CD4-positive, CD25-positive, alpha-beta regulatory T cell (primary cell): ENCODE measurements around the gene SMAD3. TPM values are rescaled to one million over a fixed set of nuclear protein-coding genes. Genes with fewer than 3 reads are reported as not detected.

Source experiments
- ATAC-seq, 2 donors: fragments of 150-1000 bp; cut with Tn5 transposase; one replicate each; pipeline ENCODE4 v1.10.0; 2021; ENCODE audit warnings: low read depth in 2 of 2, moderate number of reproducible peaks in 2 of 2, moderate library complexity in 1 of 2
- DNase-seq, 3 donors: peaks; one replicate each; pipeline versions ENCODE4 v3.0.0 to v3.0.0-alpha.2; 2012 to 2022; ENCODE audit warnings: mixed read lengths in 1 of 3
- H3K27ac ChIP-seq: one replicate; pipeline ENCODE4 v1.7.0; 2013; ENCODE audit warnings: mild to moderate bottlenecking, low read length; ENCODE audit not compliant: insufficient read depth, poor library complexity, severe bottlenecking
- H3K27me3 ChIP-seq: one replicate; pipeline ENCODE4 v1.7.0; 2013; ENCODE audit warnings: low read length; ENCODE audit not compliant: control insufficient read depth, insufficient read depth
- H3K36me3 ChIP-seq: one replicate; pipeline ENCODE4 v1.7.0; 2013; ENCODE audit warnings: mild to moderate bottlenecking, low read length, moderate library complexity; ENCODE audit not compliant: control insufficient read depth, insufficient read depth
- H3K4me1 ChIP-seq: 2 replicates; pipeline ENCODE4 v1.7.0; 2013; ENCODE audit warnings: mild to moderate bottlenecking, low read length; ENCODE audit not compliant: insufficient read depth, control insufficient read depth, poor library complexity, severe bottlenecking
- H3K4me3 ChIP-seq: one replicate; pipeline ENCODE4 v1.7.0; 2013; ENCODE audit warnings: low read depth, mild to moderate bottlenecking, low read length, moderate library complexity
- H3K9me3 ChIP-seq, 2 experiments: 1 replicate in 1 of 2; 2 replicates in 1 of 2; pipeline ENCODE4 v1.7.0; 2013; ENCODE audit warnings: low read length in 2 of 2, mild to moderate bottlenecking in 1 of 2, moderate library complexity in 1 of 2; ENCODE audit not compliant: control insufficient read depth in 2 of 2
- H3K27ac Mint-ChIP-seq, 3 donors: one replicate each; pipeline ENCODE4 v1.8.0; 2020 to 2022; ENCODE audit warnings: mild to moderate bottlenecking in 3 of 3, mixed read lengths in 3 of 3, moderate library complexity in 2 of 3
- H3K27me3 Mint-ChIP-seq: one replicate; pipeline ENCODE4 v1.8.0; 2022; ENCODE audit warnings: mild to moderate bottlenecking, mixed read lengths
- H3K36me3 Mint-ChIP-seq: one replicate; pipeline ENCODE4 v1.8.0; 2020; ENCODE audit warnings: mixed read lengths
- H3K4me1 Mint-ChIP-seq, 4 donors: one replicate each; pipeline ENCODE4 v1.8.0; 2020 to 2022; ENCODE audit warnings: mixed read lengths in 4 of 4, mild to moderate bottlenecking in 1 of 4
- H3K4me3 Mint-ChIP-seq, 4 donors: one replicate each; pipeline ENCODE4 v1.8.0; 2020 to 2022; ENCODE audit warnings: mild to moderate bottlenecking in 4 of 4, mixed read lengths in 4 of 4, moderate library complexity in 3 of 4
- H3K9me3 Mint-ChIP-seq, 7 donors: one replicate each; pipeline ENCODE4 v1.8.0; 2020 to 2022; ENCODE audit warnings: mixed read lengths in 7 of 7, mild to moderate bottlenecking in 3 of 7, moderate library complexity in 2 of 7
- polyA plus RNA-seq, 4 donors: library from polyadenylated mRNA; unstranded; fragments of 300-500 nt; fragmentation: Illumina TruSeq; gene quantifications; one replicate each; pipeline ENCODE4 v1.2.3, GENCODE V29; 2021
- total RNA-seq: library from RNA; stranded (reverse); gene quantifications from one replicate; pipeline ENCODE4 v1.2.3, GENCODE V29; 2022

SMAD3 gene
- total and polyA plus RNA-seq, 5 donors from 2014 or later: 12.0 to 76.6 (median 14.7) TPM

DNA sequence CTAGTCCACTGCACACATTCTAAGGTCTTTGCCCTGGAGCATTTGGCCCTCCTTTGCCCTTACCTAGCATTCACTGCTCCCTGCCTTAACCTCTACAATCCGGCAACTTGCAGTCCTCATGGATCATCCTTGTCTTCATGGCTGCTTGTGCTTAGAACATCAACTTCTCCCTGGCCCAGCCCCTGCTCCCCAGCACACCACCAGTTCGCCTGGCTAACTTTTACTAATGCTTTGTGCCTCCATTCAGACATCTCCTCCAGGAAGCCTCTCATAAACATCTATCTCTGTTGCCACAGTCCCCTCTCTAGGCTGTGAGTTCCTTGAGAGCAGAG, 131.9 kb downstream of the SMAD3 start:
- peaks cover 20% of the 10 kb centered on the region for H3K36me3 ChIP-seq
- peak overlapping the region in 1 of 4 donors; percentile 24 for H3K4me3 Mint-ChIP-seq
- H3K4me3 ChIP-seq: no peak overlapping the region
- H3K27me3 Mint-ChIP-seq: no peaks in the 10 kb centered on the region
- peaks cover 0 to 1% (median 0%) of the 10 kb centered on the region in 7 donors for H3K9me3 Mint-ChIP-seq
- ATAC-seq (no peak), DNase-seq (no peak)
- H3K4me1 ChIP-seq: peaks cover 5% of the 10 kb centered on the region
- H3K27ac Mint-ChIP-seq: peak overlapping the region in 2 of 3 donors; percentile 77 to 89
- no peak overlapping the region for H3K27ac ChIP-seq
- peaks cover 11 to 30% (median 24%) of the 10 kb centered on the region in 4 donors for H3K4me1 Mint-ChIP-seq
- H3K27me3 ChIP-seq: no peaks in the 10 kb centered on the region
- H3K9me3 ChIP-seq: no peaks in the 10 kb centered on the region
- H3K36me3 Mint-ChIP-seq: peaks cover 40% of the 10 kb centered on the region

DNA sequence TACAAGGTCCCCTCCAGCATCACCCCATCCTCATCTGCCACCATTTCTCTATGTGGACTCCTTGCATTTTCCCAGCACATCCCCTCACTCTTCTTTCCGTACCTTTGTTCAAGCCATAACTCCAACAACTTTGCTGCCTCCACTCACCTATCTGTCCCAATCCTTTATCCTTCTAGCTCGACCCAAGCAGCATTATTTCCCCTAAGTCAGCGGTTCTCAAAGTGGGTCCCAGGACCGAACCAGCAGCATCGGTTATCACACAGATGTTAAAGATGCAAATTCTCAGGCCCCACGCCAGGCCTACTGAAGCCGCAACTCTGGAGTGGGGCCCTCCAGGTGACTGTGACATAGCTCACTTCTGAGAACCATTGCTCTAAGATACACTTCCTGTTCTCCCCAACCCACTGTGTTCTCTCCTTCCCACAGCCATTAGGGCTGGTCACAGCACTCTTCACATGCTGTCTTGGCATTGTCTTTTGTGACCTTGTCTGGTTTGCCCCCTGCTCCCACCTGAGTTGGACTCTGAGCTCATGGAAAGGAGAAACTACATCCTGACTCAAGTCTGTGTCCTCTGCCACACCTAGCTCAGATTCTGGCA, 132.9 kb downstream of the SMAD3 start:
- peak overlapping the region; percentile 66 to 89 (median 79) for H3K27ac Mint-ChIP-seq
- Histone ChIP-seq H3K36me3 (peaks cover 24% of the 10 kb centered on the region), H3K4me1 (peaks cover 5% of the 10 kb centered on the region), H3K27me3 (no peaks in the 10 kb centered on the region), H3K4me3 (no peak overlapping the region), H3K9me3 (no peaks in the 10 kb centered on the region), H3K27ac (no peak overlapping the region)
- DNase-seq (peak in 1 of 3 donors; percentile 61), ATAC-seq (peak; percentile 82)
- peaks cover 41% of the 10 kb centered on the region for H3K36me3 Mint-ChIP-seq
- H3K27me3 Mint-ChIP-seq: no peaks in the 10 kb centered on the region
- H3K9me3 Mint-ChIP-seq: peaks cover 0 to 1% (median 0%) of the 10 kb centered on the region in 7 donors
- peak overlapping the region in 3 of 4 donors; percentile 18 to 53 (median 39) for H3K4me3 Mint-ChIP-seq
- peaks cover 11 to 30% (median 23%) of the 10 kb centered on the region in 4 donors for H3K4me1 Mint-ChIP-seq

DNA sequence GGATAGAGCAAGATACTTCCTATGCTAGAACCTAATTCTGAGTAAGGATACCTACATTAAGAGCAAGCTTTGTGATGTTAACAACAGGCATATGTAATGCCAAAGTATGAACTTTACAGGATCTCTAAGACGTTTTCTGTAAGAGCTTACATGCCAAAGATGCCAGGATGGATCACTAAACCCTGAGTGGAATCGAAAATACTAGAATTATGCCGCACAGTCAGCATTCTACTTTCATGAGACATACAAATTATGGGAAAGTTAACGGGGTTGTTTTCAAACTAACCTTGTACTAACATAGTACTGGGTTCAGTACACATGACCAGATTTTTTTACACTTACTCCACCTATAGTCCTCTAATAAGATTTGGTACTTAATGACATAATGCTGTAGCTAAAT, 134.0 kb downstream of the SMAD3 start:
- no peaks in the 10 kb centered on the region for H3K27me3 ChIP-seq
- H3K9me3 ChIP-seq: no peaks in the 10 kb centered on the region
- peaks cover 5% of the 10 kb centered on the region for H3K4me1 ChIP-seq
- no peak overlapping the region for H3K27ac ChIP-seq
- H3K36me3 Mint-ChIP-seq: peaks cover 42% of the 10 kb centered on the region
- peaks cover 25% of the 10 kb centered on the region for H3K36me3 ChIP-seq
- DNase-seq: no peak
- H3K27ac Mint-ChIP-seq: peak overlapping the region in 1 of 3 donors; percentile 36
- no peak overlapping the region for H3K4me3 ChIP-seq
- ATAC-seq: no peak
- H3K4me3 Mint-ChIP-seq: no peak overlapping the region
- no peaks in the 10 kb centered on the region for H3K27me3 Mint-ChIP-seq
- H3K4me1 Mint-ChIP-seq: peaks cover 11 to 30% (median 23%) of the 10 kb centered on the region in 4 donors
- peaks cover 0 to 1% (median 0%) of the 10 kb centered on the region in 7 donors for H3K9me3 Mint-ChIP-seq

DNA sequence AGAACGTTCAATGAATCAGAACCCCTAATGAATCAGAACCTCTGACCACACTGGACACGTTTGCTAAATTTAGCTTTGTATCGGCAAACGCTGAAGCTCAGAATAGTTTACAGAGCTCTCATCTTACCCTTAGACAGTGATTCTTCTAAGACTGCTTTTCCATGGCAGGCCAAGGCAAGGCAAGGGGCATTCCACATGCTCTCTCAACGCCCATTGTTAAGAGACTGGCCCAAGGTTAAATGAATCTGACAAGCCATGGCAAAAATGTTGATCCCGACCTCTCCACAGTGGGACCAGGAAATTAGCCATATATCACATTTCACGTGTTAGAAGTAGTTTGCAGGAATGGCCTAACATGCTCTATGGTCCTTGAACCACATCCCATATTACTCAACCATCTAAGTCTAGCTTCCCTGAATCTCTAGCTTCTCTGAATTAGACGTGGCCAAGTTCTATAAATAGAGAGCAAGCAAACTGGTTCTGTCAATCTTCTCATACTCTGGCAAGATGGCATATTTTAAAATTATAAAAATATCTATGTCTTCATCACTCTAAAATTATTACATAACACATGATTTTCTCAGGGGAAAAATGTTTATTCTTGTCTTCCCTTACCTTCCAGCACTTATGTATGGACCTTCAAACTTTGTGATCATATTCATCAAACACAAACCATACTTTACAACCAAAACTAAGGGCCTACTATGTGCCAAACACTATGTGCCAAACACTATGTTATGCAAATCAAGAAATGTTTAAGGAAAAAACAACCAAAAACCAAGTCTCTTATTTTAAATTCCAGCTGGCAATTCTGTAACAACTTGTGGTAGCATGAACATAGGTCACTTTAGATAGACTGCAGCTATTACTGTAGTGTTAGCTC, 134.7 kb downstream of the SMAD3 start:
- Mint-ChIP-seq H3K36me3 (peaks cover 49% of the 10 kb centered on the region), H3K4me1 (peaks cover 11 to 30% (median 24%) of the 10 kb centered on the region in 4 donors), H3K27me3 (no peaks in the 10 kb centered on the region), H3K4me3 (no peak overlapping the region), H3K9me3 (peaks cover 0 to 1% (median 0%) of the 10 kb centered on the region in 7 donors), H3K27ac (peak overlapping the region in 1 of 3 donors; percentile 36)
- ATAC-seq: no peak
- Histone ChIP-seq H3K36me3 (peaks cover 25% of the 10 kb centered on the region), H3K4me1 (peaks cover 5% of the 10 kb centered on the region), H3K27ac (no peak overlapping the region), H3K4me3 (no peak overlapping the region), H3K9me3 (no peaks in the 10 kb centered on the region), H3K27me3 (no peaks in the 10 kb centered on the region)
- no peak for DNase-seq

DNA sequence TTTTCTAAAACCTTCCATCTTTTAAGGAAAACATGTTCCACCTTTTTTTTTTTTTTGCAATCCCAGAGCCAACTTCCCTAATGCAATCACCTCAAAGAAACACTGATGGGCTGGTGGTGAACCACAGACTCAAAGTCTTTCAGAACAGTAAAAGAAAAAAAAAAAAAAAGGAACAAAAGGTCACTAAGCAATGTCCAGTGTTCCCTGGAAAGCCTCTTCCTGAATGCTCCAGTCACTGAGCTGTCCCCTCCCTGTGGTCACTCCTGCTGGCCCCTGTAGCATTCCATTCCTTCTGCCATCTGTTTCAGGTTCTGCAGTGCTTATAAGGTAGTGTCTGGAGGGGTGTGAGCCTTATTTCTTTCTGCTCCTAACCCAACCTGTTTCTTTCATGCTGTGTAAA, 135.7 kb downstream of the SMAD3 start:
- Mint-ChIP-seq H3K4me1 (peaks cover 11 to 30% (median 24%) of the 10 kb centered on the region in 4 donors), H3K36me3 (peaks cover 59% of the 10 kb centered on the region)

DNA sequence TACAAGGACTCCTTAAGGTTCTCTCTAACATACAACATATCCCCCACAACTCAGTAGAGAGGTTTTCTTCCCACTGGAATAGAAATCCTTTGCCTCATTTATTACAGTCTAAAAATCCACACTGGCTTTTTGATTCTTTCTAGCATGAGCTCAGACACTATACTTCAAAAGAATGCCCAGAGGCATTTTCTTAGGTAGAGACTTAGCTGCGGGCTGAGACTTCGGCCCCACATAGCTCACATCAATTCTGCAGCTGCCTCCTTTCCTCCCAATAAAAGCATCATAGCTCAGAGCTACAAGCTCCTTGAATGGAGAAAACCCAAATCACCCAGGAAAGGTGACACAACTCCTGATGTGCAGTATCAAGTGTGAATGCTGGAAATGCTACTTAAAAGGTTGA, 136.7 kb downstream of the SMAD3 start:
- H3K27me3 Mint-ChIP-seq: no peaks in the 10 kb centered on the region
- H3K9me3 ChIP-seq: no peaks in the 10 kb centered on the region
- peaks cover 55% of the 10 kb centered on the region for H3K36me3 Mint-ChIP-seq
- no peak overlapping the region for H3K4me3 ChIP-seq
- no peaks in the 10 kb centered on the region for H3K27me3 ChIP-seq
- no peak overlapping the region for H3K27ac ChIP-seq
- H3K27ac Mint-ChIP-seq: peak overlapping the region in 1 of 3 donors; percentile 19
- peaks cover 41% of the 10 kb centered on the region for H3K36me3 ChIP-seq
- peaks cover 5% of the 10 kb centered on the region for H3K4me1 ChIP-seq
- DNase-seq (no peak), ATAC-seq (no peak)
- peaks cover 11 to 29% (median 22%) of the 10 kb centered on the region in 4 donors for H3K4me1 Mint-ChIP-seq
- H3K4me3 Mint-ChIP-seq: no peak overlapping the region
- H3K9me3 Mint-ChIP-seq: no peaks in the 10 kb centered on the region

More for the DNA sequence above, 135.7 kb downstream of the SMAD3 start:
- ATAC-seq: no peak
- H3K4me3 ChIP-seq: no peak overlapping the region
- DNase-seq: no peak
- no peak overlapping the region for H3K27ac ChIP-seq
- Mint-ChIP-seq H3K27ac (no peak overlapping the region), H3K27me3 (no peaks in the 10 kb centered on the region), H3K4me3 (no peak overlapping the region), H3K9me3 (peaks cover 0 to 1% (median 0%) of the 10 kb centered on the region in 7 donors)
- peaks cover 34% of the 10 kb centered on the region for H3K36me3 ChIP-seq
- no peaks in the 10 kb centered on the region for H3K9me3 ChIP-seq
- H3K27me3 ChIP-seq: no peaks in the 10 kb centered on the region
- peaks cover 5% of the 10 kb centered on the region for H3K4me1 ChIP-seq

DNA sequence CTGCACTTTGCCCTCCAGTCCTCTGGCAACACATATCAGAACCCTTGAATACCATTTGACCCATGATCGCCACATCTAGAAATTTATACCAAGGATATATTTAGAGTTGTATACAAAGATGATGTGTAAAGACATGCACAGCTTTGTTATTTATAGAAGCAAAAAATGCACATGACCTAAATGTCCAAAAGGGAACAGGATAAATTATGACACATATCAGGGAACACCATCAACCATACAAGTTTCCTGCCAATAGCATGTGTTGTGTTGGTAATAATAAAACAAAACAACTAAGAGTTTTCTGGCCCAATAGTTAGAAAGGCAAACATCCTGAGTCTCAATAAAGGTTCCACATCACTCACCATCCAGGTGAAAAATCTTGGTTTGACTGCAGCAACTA, 137.6 kb downstream of the SMAD3 start:
- Mint-ChIP-seq H3K4me1 (peaks cover 4 to 20% (median 17%) of the 10 kb centered on the region in 4 donors), H3K27me3 (no peaks in the 10 kb centered on the region), H3K27ac (peak overlapping the region in 1 of 3 donors; percentile 20), H3K36me3 (peaks cover 51% of the 10 kb centered on the region), H3K4me3 (no peak overlapping the region), H3K9me3 (no peaks in the 10 kb centered on the region)
- Histone ChIP-seq H3K9me3 (no peaks in the 10 kb centered on the region), H3K36me3 (peaks cover 48% of the 10 kb centered on the region), H3K4me1 (peaks cover 5% of the 10 kb centered on the region), H3K27ac (no peak overlapping the region), H3K4me3 (no peak overlapping the region), H3K27me3 (no peaks in the 10 kb centered on the region)
- DNase-seq: no peak
- ATAC-seq: no peak
